GM19395 (cell line): ENCODE measurements around the gene UBE2E2.

Experiments used
- ATAC-seq: cut with Tn5 transposase; IDR thresholded peaks from one replicate; pipeline ENCODE4 v1.9.1; 2021; ENCODE audit warnings: mild to moderate bottlenecking, moderate library complexity; ENCODE audit not compliant: unreplicated experiment

The UBE2E2 gene

DNA sequence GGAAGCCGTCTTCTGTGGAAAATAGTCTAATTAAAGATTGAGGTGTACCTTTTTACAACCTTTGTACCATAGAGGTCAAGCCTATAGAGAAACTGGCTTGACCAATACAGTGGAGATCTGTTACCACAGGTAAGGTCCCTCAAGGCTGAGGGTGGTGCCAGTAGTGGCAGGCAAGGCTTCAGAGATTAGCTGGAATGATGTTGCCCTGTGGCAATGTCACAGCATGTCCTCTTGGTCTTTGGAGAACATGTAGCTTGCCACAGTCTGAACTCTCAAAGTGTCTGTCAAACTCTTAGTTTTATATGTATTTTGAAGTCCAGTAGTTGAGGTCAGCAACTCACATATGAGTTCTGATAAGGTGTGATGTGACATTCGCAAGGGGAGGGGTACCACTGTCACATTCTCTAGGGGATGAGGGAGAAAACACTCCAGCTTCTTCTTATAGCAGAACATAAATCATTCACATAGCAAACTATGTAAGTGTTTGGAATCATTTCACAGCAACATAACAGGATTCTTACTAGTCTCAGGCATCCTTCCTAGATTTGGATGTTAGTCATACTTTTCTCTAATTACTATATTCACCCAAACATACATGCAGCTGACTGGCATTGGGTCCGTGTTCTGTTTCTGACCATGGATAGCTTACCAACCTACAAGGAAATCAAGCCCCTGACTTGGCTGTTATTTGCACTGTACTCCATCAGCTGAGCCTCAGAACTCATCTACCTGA is 173.6 kb downstream of the UBE2E2 start:
- ATAC-seq, result no peak

DNA sequence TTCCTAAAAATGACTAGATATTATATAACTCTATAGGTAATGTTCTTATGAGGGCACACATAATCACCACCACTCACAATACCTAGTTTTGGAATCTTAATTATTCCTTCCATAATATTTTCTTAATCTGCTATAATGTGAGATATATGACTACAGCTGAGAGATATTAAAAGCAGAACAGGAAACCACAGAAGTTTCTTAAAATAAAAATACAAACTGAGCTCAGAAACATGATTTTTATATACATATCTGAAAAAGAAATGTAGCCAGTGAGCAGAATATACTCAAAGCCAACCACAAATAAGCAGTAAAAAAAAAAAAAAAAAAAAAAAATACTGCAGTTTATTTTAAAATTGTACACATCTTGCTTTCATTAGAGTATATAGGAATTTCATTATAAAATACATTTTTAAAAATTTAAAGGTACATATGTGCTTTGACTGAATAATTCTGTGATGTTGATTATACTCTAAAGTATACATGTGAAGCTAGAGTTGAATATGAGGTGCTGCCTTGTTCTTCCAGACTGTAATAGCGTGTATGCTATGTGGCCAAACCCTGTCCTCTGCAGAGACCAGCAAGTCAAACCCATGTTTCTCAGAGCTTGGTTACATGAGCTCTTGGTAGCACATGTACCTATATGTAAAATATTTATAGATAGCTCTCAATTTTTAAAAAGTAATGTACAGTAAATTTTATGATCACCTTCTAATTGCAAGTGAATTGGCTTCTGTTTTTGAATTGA is 175.0 kb downstream of the UBE2E2 start:
- ATAC-seq, result peak; percentile 75

DNA sequence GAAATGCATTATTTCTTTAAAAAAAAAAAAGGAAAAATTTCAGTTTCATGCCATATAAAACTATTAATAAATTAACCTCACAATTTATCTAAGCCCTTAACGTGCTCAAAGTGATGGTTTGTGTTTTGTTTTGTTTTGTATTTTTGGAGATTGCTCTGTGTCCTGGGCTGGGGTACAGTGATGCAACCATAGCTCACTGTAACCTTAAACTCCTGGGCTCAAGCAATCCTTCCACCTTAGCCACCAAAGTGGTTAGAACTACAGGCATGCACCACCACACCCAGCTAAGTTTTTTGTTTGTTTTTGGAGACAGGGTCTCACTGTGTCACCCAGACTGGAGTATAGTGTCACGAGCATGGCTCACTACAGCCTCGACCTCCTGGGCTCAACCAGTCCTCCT is 180.7 kb downstream of the UBE2E2 start:
- ATAC-seq, result no peak

DNA sequence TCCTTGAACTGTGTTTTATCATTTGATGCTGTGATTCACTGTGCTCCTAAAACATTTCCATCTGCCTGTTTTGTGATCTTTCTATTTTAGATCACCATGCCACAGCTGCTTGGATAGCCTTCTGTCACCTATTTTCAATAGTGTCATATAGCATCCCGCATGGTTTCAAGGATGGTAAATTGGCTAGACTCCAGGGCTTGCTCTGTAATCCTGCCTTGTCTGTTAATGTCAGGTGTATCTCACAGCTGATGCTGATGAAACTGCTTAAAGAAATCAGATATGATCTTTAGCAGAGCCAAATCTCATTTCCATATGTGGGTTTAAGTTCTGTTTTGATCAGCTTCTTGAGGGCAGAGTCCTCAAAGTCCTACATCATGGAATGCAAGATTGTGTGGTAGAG is 182.2 kb downstream of the UBE2E2 start:
- ATAC-seq, result no peak

DNA sequence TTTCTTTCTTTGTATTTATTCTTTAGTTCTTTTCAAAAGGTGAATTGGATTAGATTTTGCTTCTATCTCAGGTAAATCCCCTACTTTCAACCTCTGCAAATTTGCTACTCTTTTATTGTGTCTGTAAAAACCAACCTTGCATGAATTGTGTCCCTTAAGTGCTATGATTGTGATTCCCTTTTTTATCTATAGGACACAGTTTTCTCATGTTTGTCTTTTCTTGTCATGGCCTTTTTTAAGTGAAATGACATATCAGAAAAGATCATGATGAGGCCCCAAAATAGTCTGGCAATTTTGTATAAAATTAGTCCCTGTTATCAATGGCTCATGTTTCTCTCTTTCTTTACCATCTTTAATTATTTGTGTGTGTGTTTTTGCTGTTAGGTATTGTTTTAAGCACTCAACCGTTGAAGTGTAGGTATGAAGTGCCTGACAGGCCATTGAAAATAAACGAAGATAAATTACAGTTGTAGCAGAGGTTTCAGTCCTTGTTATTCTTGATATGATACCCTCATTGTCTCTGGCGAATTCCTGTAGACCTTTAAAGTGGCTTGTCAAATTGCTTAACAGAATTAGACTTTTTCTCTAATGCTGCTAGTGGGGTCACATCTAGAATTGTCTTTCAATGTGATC is 184.3 kb downstream of the UBE2E2 start:
- no peak for ATAC-seq

DNA sequence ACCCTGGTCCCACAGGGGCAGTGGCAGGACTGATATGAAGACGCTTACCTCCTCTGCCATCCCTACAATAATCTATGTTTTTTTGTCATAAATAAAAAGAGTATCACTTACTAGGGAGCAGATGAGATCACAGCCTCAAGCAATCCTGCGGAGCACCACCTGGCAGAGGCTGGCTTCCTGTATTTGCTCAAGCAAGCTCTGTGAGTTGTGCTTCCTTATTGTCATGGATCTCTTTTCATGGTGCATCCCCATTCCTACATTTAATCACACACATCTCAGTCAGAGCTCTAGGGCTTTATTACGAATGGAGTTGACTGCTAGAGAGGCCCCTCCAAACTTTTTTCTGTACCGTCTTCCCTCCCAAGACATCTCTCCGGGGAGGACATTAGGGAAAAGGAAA is 186.0 kb downstream of the UBE2E2 start:
- no peak for ATAC-seq

DNA sequence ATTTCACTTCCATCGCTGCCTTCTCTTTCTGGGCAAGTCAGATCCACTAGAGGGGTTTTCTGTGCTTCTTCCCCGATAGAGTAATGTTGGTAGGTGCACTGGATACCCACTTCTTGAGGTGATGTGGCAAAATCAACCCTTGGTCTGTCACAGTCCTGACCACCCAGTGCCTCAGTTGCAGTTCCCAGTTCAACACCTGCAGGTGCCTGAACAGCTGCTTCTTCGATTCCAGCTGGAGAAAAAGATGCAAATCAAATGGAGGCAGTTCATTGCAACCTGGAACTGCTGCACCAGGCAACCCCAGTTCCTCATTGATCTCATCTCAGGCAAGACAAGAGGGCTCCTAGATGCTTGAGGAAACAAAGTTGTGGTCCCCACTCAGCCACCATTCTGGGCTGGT is 186.6 kb downstream of the UBE2E2 start:
- ATAC-seq, result peak; percentile 74

DNA sequence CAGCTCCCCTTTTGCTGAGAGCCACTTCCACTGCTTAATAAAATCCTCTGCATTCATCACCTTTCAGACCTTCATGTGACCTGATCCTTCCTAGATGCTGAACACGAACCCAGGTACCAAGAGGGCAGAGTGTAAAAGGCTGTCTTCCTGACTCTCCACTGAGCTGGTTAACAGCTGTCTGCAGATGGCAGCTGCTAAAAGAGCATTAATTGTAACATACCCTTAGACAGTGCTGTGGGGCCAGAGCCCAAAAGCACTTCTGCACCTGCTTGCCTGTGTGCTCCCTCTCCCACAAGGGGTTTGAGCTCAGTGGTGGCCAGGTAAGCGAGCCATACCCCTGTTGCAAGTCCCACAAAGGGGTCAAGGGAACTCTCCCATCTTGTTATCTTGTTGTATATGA is 187.3 kb downstream of the UBE2E2 start:
- no peak for ATAC-seq

DNA sequence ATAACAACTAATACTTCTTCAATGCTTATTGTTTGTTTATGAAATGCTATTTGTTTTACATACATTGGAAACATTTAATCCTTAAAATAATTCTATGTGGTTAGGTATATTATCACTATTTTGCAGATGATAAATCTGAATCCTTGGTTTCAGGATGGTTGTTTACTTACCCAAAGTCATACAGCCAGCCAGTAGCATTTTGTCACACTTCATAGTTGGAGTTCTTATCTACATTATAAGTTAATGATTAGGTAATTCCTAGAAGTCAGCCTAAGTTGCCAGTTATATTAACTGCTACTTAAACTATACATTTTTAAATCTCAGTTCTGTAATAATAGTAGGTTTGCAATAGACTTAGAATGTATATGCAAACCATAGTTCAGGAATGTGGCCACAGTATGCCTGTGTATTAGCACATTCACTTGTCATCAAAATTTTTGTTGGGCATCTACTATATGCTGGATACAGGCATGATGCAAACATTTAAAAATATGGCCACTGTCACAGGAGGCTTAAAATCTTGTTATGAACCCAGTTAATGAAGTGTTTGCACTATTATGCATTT is 187.9 kb downstream of the UBE2E2 start:
- no peak for ATAC-seq

DNA sequence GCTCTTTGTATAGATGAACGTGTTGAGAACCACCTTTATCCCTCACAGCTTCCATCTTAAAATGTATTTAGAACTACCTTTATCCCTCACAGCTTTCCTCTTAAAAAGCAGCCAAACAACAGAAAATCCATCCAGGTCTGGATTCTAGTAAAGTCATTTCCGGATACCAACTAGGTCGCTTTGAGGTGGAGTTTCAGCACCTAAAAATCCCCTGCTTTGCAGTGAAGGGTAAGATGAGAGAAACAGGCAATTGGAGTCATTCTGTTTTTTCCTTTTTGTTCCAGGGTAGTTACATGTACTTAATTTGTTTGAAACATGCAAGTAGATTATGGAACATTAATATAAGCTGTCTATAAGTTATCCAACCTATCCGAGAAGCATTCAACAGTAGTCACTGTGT is 192.0 kb downstream of the UBE2E2 start:
- ATAC-seq, result no peak

DNA sequence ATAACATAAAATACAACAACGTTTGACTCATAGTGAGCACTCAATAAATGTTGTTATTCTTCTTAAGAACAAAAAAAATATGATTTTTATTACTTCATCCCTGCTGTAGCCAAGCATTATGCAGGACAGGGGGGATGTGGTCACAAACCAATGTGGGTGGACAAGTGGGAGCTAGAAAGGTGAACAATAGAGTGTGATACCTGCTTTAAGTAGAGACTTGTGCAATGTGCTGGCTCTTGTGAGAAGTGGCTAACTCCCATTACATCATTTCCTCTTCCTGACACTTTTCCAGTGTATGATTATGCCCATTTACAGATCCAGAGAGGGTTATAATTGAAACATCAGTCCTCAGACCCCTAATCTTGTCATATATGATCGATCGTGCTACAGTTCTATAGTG is 193.6 kb downstream of the UBE2E2 start:
- no peak for ATAC-seq

DNA sequence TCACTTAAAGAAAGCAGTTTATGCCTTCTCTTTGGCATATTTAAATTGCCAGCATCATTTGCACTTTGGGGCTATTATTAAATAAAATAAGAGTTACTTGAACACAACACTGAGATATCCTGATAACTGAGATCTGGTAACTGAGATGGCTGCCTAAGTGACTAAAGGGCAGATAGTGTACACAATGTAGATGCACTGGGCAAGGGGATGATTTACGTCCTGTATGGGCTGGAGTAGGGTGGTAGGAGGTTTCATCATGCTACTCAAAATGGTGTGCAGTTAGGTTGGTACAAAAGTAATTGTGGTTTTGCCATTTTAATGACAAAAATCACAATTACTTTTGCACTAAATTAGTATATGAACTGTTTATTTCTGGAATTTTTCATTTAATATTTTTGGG is 196.1 kb downstream of the UBE2E2 start:
- no peak for ATAC-seq

DNA sequence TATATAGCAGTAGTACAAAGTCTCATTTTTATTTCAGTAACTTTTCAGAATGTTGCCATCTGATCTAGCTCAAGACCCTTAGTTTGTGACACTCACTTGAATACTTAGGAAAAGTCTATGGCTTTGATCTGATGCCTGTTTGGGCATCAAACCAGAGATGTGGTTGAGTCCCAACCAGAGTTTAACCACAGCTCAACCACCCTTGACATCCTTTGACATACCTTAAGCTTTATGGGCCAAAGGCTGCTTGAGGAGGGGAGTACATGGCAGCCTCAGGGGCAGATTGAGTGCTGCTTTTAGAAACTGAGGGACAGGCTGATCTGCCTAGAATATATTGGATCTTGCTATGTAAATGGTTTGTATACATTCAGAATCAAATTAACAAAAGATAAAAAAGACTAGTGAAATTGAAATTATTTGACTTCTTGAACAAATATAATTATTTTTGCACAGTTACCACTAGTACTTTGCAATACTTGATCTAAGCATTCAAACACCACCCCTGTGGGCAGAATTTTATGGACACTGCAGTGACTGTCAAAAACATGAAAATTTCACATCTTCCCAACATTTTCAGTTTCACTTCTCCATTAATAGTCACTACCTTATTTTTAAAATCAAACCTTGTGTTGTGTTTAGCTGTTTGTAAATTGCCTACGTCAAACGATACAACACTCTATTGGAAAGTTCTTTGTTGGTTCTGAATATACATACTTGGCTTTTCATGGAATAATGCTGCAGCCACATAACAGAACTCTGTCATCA is 199.8 kb downstream of the UBE2E2 start:
- ATAC-seq, result no peak

DNA sequence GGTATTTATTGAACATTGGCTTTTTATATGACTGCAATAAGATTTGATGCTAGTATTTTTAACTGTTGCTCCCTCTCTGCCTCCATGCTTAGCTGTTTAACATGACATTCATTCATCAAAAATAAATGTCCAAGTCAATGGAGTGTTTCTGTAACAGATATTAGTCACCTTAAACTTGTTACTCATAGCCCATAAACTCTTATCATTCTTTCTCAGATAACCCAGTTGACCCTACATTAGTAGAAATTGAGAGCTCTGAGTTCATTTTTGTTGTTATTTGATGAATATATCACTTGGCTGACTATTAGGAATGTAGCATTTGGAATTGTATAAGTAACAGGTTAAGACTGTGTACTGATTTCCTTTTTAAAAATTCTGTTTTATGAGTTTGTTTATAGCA is 201.1 kb downstream of the UBE2E2 start:
- ATAC-seq, result no peak

DNA sequence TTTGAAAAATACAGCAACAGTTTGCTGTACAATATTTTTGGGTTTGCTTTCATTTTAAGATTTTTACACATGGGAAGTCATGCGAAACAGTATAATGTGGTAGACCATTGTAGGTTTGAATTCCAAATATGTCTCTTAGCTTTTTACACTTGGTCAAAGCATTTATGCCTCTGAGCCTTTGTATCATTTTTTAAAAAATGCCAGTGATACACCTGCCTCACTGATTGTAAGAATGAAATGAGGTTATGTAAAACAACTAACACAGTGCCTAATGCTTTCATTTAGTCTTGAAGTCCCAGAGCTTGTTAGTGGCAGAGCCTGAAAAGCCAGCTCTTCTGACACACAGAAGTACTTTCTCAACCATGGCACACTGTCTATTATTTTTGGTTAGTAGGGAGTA is 202.0 kb downstream of the UBE2E2 start:
- peak; percentile 75 for ATAC-seq

DNA sequence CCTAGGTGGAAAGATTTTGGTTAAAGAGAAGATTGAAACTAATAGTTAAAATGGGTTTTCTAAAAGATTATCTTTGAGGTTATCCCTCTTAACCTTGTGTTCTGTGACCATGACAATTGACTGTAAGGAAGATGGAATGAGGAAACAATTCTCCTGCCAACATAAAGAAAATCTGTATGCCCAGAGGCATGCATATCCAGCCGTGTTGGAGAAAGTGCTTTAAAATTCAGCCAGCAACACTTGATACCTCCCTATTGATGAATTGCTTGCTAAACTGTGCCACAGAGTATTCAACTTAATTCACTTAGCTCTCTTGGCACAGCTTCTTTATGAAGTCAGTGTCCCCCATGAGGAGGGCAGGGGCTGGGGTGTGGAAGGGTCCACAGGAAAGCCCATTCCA is 203.5 kb downstream of the UBE2E2 start:
- ATAC-seq, result no peak

DNA sequence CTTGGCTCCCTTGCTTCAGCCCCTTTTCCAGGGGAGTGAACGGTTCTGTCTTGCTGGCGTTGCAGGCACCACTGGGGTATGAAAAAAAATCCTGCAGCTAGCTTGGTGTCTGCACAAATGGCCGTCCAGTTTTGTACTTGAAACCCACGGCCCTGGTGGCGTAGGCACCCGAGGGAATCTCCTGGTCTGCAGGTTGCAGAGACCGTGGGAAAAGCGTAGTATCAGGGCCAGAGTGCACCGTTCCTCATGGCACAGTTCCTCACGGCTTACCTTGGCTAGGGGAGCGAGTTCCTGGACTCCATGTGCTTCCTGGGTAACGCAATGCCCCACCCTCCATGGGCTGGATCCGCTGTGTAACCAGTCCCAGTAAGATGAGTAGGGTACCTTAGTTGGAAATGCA is 214.9 kb downstream of the UBE2E2 start:
- no peak for ATAC-seq

DNA sequence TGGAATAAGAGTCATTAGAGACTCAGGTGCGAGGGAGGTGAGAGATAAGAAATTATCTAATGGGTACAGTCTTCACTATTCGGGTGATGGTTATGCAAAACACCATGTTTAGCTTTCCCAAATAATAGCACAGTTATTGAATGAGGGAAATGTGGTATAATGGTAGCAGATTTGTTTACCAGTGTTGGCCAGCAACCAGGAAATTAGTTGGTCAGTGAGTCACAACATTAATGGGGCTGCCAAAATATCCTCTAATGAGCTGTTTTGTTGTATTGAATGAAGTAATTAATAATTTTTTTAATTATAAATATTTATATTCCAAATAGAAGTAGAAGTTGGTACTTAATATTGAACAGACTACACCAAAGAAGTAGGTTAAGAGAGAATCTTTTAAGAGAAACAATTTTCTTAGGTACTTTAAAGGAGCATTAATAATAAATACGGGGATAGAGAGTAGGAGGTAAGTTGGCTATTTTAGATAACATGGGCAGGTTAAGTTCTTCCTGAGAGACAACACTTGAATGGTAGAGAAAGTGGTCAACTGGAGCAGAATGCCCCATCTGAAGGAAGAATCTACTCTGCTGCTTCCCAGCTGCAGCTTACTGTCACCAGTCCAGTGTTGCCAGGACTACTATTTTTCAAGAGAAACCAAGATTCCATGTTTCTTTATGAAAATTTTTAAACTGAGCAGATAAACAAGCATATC is 218.8 kb downstream of the UBE2E2 start:
- peak; percentile 56 for ATAC-seq

DNA sequence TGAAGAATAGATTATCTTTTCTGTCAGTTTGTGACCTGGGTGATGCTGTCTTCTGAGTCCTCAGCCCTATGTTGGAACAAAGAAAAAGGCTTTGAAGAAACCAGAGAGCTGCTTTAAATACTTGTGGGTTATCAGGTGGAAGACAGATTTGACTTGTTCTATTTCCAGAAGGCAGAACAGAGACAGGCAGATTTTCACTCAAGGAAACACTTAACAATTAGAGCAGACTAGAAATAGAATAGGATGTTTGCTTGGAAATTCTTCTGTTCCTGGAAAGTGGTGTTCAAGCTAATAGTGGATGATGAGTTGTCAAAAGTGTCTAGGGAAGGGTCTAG is 219.4 kb downstream of the UBE2E2 start:
- peak; percentile 83 for ATAC-seq

DNA sequence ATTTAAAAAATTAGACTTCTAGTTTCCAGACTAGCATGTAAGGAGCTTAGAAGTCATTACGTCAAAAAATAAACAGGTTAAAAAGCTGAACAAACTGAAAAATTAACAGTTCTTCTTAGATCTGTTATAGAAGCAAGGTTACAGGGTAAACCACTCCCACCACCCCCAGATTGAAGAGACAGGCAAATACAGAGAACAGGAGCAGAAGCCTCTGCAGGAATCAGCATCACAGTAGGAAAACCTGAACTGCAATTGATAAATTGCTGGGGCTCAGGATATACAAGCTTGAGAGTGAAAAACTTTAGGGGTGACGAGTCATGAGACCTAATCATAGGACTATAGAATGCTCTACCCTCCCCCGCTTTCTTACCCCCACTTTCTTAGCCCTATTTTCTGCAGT is 222.3 kb downstream of the UBE2E2 start:
- ATAC-seq, result no peak
